ENCODE measurements around the gene TOP2A.

Gene TOP2A, protein sequence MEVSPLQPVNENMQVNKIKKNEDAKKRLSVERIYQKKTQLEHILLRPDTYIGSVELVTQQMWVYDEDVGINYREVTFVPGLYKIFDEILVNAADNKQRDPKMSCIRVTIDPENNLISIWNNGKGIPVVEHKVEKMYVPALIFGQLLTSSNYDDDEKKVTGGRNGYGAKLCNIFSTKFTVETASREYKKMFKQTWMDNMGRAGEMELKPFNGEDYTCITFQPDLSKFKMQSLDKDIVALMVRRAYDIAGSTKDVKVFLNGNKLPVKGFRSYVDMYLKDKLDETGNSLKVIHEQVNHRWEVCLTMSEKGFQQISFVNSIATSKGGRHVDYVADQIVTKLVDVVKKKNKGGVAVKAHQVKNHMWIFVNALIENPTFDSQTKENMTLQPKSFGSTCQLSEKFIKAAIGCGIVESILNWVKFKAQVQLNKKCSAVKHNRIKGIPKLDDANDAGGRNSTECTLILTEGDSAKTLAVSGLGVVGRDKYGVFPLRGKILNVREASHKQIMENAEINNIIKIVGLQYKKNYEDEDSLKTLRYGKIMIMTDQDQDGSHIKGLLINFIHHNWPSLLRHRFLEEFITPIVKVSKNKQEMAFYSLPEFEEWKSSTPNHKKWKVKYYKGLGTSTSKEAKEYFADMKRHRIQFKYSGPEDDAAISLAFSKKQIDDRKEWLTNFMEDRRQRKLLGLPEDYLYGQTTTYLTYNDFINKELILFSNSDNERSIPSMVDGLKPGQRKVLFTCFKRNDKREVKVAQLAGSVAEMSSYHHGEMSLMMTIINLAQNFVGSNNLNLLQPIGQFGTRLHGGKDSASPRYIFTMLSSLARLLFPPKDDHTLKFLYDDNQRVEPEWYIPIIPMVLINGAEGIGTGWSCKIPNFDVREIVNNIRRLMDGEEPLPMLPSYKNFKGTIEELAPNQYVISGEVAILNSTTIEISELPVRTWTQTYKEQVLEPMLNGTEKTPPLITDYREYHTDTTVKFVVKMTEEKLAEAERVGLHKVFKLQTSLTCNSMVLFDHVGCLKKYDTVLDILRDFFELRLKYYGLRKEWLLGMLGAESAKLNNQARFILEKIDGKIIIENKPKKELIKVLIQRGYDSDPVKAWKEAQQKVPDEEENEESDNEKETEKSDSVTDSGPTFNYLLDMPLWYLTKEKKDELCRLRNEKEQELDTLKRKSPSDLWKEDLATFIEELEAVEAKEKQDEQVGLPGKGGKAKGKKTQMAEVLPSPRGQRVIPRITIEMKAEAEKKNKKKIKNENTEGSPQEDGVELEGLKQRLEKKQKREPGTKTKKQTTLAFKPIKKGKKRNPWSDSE (N-terminal part only)

DNA sequence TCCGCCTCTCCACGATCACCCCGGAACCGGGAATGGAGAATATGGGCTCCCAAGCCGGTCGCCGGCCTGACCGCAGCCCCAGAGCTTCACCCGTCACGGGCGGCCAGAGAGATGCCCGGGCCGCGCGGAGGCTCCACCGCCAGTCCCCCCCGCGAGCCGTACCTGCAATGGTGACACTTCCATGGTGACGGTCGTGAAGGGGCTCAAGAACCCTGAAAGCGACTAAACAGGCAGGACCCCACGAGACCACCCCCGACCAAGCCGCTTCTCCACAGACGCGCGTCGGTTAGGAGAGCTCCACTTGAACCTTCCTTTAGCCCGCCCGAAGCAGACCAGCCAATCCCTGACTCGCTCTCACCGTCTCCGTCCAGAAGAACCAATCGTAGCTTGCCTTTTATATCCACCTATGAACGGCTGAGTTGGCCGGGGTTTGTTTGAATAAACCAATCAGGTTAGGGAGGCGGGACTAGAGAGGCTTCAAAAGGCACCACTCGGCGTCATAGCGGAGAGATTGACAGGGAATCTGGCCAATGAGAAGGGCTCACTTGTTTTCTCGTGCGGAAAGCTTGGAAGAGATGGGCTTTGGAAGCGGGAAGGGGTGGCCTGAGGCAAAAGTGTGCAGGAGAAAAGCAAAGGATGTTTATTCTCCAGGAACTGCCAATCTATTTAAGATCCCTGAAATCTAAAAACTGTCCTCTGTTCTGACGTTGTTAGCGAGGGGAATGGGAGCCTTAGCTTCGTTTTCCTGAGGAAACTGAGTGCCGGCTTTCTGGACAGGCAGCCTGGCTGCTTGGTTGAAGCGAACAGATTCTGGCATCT lies at the start of gene TOP2A:
Gene TOP2A, minus strand, starts transcription at position 288 of the 819 bp plus-strand sequence. Its CDS starts 105 bp downstream, at position 183.
- in situ Hi-C loops (cut with MboI; ENCODE audit: low sequenced_read_pairs), result no loop called here

DNA sequence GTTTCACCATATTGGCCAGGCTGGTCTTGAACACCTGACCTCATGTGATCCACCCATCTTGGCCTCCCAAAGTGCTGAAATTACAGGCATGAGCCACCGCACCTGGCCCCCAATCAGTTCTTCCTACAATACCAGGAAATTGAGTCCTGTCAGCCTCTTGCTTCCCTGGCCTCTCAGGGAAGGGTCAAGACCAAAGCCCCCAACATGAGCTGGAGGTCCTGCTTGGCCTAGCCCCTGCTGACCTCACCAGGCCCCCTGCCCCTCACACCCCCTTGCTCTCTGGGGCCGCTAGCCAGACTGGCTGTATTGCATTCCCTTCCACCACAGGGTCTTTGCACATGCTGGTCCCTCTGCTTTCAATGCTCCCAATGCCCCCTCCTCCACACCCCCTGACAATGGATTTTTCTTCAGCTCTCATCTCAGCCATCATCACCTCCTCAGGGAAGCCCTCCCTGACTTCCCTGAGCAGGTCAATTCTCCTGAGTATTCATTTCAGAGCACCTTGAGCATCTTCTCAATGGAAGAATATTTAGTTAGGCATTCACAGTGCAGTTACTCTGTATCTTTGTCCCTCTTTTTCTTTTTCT lies 49.7 kb upstream of the TOP2A start:
- in situ Hi-C loops (cut with MboI; ENCODE audit: low sequenced_read_pairs), result no loop called here

DNA sequence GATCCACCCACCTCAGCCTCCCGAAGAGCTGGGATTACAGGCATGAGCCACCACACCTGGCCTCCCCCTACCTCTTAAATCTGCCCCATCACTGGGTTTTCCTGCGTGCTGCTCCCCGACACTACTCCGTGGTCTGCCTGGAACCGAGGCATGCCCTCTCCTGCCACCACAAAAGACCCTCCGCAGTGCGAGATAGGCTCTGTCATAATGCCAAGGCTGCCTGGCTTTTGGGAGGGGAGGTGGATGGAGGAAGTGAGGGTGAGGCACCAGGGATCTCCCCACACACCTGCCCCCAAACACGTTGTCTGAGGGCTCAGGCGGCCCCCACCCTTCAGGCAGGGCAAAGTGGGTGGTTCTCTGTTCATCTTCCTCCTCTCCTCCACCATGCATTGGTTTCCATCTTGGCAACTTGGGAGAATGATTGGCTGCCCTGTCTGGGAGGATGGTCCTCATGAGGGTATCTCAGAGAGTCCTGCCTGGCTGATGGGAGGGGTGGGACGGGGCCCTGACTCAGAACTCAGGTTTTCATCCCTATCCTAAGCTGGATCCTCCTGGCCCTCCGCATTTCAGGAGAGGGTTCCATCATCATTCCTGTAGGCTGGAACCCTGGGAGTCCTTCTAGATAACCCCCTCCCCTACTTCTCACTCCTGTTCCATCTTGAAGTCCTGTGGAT lies 48.7 kb upstream of the TOP2A start:
- in situ Hi-C loops (cut with MboI; ENCODE audit: low sequenced_read_pairs), result no loop called here

DNA sequence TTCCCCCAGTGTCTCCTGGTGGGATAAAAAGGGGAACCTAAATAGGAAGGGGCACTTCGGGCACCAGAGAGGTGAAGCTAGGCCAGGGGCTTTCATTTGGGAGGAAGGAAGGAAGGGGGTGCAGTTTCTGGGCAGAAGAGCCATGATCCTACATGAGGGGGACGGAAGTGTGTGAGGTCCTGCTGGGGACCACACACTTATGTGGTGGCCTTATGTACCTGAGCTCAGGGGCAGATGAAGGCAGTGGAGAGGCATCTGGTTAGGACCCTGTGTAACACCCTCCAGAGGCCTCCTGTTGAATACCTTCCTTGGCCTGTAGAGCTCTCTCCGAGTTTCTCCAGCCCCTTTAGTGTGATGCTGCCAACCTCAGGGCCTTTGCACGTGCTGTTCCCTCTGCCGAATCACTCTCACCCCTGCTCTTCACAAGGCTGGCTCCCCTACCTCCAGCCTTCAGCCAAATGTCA lies 46.7 kb upstream of the TOP2A start:
- in situ Hi-C loops (cut with MboI; ENCODE audit: low sequenced_read_pairs), result no loop called here

DNA sequence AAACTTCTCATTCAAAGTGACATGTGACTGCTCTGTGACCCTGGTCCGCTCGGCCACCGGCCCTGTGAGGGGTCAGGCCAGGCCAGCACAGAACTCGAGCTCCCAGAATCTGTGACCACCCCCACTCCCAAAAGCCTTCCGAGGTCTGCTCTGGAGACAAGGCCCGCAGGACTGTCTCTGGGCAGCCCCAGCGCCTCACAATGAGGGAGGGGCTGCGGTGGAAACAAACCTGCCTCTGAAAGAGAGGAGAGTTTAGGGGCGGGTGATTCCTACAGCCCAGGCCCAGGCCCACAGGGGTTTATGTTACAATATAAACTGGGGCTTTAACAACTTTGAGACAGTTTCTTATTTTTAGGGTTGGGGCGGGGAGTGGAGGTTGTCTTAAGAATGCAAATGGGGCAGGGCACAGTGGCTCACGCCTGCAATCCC lies 45.4 kb upstream of the TOP2A start:
- in situ Hi-C loops (cut with MboI; ENCODE audit: low sequenced_read_pairs), result no loop called here

DNA sequence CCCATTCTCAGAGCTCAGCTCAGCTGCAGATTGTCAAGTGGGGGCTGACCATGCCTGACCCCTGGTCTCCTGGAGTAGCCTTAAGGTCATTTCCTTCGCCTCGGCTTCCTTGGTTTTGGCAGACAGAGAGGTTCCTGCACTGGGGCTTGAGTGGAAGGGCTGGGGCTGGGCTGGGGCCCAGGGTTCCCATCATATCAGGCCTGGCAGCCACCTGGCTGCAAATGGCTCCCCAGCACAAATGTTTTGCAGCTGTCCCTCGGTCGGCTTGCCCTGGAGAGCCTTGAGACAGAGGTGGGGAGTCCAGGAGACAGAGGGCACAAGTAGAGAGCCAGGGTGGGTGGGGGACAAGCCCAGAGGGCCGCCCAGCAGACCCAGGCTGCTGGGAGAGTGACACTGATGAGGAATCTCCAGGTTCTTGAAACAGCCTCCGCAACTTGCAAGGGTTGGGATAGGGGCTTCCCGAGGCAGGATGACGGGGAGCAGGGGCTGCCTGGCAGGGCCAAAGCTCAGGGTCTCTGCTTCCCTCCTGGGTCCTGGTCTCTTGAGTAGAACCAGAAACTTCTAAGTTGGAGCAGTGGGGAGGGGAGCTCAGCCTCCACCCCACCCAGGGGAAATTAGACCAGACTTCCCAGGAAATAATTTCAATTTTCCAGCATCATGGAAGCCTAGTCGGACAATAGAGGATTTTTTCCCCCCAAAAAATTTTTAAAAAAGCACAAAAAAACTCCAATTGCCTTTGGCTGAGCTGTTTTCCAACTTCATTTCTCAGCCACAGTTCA lies 44.8 kb upstream of the TOP2A start:
- in situ Hi-C loops (cut with MboI; ENCODE audit: low sequenced_read_pairs), result no loop called here

DNA sequence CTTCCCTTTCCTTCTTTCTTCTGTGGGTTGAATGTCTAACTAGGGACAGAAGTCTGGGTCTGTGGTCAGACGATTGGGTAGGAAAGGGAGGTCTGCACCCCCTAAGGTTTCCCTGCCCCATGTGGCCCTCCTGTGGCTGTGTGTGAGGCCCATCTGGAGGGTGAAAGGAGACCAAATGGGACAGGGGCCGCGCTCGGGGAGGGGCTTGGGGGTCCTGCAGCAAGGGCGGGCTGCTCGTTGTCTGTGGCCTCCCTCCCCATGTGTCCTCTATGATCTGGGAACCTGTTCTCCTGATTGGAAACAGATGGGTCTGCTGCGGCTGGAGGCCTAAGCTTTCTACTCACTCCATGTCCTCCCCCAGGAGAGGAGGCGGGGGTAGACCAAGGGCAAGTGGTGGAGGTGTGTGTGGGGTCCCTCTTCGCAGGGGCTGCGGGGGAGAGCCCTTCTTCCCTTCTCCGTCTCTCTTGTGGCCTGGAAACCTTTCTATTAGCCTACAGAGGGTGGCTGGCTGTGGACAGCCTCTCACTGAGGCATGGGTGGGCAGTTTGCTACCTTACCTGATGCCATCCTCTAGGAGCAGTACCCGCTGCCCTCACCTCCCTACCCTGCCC lies 44.1 kb upstream of the TOP2A start:
- in situ Hi-C loops (cut with MboI; ENCODE audit: low sequenced_read_pairs), result no loop called here

DNA sequence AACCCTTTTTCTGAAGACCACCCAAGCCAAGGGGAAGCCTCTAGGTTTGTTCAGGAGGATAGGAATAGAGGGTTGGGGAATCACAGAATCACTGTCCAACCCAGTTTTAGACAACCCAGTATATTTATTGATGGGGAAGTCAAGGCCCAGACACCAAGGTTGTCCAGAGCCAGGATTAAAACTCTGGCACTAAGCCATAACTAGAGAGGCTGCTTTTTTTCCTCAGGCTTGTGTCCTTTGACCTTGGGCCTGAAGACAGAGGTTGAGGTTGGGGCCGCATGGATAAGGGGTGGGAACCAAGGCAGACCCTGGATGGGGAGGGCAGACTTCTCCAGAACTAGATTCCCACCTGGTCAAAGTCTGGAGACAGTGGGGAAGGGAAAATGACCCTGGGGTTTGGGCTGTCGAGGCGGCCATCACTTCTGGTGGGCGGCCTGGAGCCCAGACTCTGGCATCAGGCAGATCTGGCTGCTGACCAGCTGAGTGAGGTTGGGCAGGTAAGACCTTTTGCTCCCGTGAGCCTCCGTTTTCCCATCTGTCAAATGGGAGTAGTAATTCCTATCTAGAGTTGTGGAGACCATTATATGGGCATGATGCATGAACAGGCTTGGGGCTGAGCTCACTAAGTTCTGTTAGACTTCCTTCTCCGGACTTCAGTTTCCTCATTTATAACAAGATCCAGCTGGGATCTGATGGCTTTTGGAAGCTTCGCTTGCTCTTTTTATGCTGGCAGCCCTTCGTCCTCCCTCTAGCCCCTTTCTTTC lies 43.5 kb upstream of the TOP2A start:
- in situ Hi-C loops (cut with MboI; ENCODE audit: low sequenced_read_pairs), result no loop called here

DNA sequence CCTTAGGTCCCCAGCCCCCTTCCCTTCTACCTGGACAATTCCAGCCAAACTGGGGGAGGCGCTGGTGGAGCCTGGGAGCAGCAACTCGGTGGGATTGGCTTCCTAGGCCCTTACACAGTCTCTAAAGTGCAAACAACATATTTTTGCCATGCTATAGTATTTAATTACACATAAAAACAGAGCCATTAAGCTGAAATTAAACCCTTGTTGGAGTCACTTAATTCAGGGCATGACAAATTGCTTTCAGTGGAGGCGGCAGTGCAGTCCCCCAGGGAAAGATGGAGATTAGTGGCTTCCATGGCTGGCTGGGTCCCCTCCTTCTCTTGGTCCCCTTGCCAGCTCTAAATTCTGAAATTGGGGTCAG lies 42.9 kb upstream of the TOP2A start:
- in situ Hi-C loops (cut with MboI; ENCODE audit: low sequenced_read_pairs), result no loop called here

DNA sequence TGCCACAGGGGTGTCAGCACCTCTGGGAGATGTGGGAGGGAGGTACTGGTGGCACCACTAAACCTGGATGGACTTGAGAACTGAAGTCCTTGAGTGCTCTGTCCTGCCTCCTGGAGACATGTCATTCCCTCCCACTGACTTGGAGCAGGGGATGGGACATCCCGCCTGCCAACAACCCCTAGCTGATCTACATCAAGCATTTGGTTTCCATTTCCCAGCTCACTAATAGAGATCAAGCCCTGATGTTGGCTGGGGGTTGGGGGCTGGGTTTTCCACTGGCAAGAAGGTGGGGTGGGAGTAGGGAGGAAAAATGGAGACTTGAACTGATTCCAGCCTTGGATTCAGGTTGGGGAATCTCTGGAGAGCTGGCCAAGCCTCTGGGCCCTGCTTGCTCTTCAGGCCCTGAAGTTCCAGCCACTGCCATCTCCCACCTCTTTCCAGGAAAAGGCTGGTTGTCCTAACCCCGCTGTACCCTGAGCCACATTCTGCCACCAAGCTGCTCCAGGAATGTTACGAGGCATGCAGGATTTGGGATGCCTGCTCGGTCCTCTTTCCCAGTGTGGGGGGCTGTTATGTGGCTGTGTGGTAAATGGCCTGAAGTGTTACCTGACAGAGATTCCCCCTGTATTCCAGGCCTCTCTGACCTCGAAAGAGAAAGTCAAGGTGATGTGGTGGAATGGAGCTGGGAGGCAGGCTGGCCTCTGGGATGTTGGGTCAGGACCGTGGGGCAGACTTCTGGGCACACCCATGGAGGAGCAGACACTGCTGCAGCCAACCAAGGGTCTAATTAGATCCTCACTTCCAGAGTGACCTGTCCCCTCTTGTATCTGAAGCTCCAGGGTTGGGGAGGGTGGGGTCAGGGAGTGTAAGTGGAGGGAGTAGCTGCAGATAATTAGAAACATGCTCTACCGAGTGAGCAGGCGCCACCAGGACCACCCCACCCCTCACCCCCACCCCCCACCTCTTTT lies 42.2 kb upstream of the TOP2A start:
- in situ Hi-C loops (cut with MboI; ENCODE audit: low sequenced_read_pairs), result no loop called here

DNA sequence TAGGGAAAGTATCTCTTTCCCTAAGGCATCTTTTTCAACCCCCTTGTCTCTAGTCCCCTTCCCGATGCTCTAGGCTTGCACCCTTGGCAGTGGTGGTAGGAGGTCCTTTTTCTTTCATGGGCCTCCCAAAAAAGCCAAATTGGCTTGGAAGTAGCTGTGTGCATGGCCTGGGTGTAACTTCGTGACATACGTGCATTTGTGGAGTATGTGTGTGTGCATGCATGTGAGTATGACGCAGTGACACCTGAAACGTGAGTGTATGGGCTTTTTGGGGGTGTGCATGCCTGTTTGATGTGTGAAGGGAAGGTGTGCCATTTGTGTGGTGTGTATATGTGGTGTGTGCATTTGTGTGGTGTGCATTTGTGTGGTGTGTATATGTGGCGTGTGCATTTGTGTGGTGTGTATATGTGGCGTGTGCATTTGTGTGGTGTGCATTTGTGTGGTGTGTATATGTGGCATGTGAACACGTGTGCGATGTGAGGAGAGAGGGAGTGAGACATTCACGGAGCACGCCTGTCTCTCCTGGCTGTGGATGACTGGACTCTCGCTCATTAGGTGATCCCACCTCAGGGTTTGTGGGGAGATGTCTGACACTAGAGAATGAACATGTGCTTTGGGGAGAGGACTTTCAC lies 41.3 kb upstream of the TOP2A start:
- in situ Hi-C loops (cut with MboI; ENCODE audit: low sequenced_read_pairs), result no loop called here

DNA sequence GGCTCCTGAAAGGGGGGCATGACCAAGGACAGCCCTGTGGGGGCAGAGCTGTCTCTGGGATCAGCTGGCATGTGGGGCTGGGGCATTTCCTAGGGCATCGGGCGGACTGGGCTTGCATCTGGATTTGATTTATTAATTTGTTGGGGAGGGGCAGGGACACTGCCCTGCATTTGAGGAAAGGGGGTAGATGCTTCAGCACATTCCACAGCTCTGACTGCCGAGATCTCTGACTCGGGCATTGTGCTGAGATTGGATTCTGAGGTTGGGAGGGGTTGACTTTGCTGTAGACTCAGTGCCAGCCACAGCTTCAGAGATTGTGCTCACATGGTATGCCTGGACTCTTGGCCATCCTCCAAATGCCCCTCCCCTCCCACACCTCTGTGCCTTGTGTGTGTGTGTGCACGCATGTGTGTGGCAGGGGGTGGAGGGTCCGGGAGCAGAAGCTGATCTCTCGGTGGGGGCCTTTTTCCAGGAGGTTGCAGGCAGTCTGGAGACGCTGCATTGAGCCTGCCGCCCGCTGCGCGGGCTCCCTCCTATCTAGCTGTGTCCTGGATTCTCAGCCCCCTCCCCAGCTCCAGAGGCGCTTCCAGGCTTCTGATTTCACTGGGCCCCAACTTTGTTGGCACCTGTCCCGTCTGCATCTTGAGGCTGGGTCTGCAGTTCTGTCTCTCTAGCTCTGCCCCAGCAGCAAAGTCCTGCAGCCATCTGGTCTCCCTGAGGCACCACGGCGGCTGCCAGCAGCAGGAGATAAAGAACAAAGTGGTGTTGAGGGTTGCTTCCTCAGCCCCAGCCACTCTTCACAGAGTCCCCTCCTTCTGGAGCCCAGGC lies 40.5 kb upstream of the TOP2A start:
- in situ Hi-C loops (cut with MboI; ENCODE audit: low sequenced_read_pairs), result no loop called here

DNA sequence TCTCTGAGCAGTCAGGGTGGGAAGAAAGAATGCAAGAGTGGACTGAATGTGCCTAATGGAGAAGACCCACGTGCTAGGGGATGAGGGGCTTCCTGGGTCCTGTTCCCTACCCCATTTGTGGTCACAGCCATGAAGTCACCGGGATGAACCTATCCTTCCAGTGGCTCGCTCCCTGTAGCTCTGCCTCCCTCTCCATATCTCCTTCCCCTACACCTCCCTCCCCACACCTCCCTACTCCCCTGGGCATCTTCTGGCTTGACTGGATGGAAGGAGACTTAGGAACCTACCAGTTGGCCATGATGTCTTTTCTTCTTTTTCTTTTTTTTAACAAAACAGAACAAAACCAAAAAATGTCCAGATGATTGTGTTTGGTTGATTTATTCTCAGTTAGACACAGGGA lies 39.7 kb upstream of the TOP2A start:
- in situ Hi-C loops (cut with MboI; ENCODE audit: low sequenced_read_pairs), result no loop called here

DNA sequence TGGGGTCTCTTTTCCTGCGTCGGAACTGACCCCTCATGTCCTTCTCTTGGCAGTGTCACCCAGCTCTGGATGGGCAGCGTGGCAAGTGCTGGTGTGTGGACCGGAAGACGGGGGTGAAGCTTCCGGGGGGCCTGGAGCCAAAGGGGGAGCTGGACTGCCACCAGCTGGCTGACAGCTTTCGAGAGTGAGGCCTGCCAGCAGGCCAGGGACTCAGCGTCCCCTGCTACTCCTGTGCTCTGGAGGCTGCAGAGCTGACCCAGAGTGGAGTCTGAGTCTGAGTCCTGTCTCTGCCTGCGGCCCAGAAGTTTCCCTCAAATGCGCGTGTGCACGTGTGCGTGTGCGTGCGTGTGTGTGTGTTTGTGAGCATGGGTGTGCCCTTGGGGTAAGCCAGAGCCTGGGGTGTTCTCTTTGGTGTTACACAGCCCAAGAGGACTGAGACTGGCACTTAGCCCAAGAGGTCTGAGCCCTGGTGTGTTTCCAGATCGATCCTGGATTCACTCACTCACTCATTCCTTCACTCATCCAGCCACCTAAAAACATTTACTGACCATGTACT lies 38.8 kb upstream of the TOP2A start:
- in situ Hi-C loops (cut with MboI; ENCODE audit: low sequenced_read_pairs), result no loop called here

DNA sequence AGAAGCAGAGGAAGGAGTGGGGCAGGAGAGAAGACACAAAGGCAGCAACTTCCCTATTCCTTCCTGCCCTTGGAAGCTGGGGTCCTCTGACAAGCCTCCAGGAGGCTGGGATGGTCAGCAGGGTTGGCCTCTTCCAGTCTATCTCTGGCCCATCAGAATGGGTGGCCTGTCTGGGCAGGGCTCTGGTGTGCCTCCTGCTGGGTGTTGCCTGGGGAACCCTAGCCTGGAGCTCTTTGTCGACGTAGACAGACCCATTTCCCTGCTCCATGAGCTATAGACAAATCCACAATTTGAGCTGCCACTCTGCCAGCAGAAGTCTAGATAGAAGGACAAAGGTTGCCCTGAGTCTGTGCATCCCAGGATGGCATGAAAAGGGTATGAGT lies 36.9 kb upstream of the TOP2A start:
- in situ Hi-C loops (cut with MboI; ENCODE audit: low sequenced_read_pairs), result no loop called here

Data from HL-60/S4 treated with retinoic acid at 250 ng/mL for 4 days and 3 days (cell line).